Measurements from ENCODE around the gene ATRNL1.

GRCh38 chr10:115974351-115974750 lies 881.2 kb downstream of the ATRNL1 start:
- TF ChIP-seq EZH2 (IDR thresholded peaks at IDR 0.05; ENCODE audit: low read depth, unreplicated experiment) = no peak
- TF ChIP-seq NANOG (IDR thresholded peaks at IDR 0.05; ENCODE audit: borderline replicate concordance) = no peak
- no peak for TF ChIP-seq CTCF (conservative IDR thresholded peaks at IDR 0.05; ENCODE audit: low read depth in 2 of 2)
- no peak for TF ChIP-seq EZH2phosphoT487 (IDR thresholded peaks at IDR 0.05; ENCODE audit: unreplicated experiment)
- no peak for TF ChIP-seq CREB1 (CRISPR knock-in tag; IDR thresholded peaks at IDR 0.05; ENCODE audit: low read depth)
- TF ChIP-seq ZNF114 (CRISPR knock-in tag; IDR thresholded peaks at IDR 0.05) = no peak
- no peak for TF ChIP-seq REST (IDR thresholded peaks at IDR 0.05; ENCODE audit: unreplicated experiment)
- TF ChIP-seq POLR2AphosphoS5 (IDR thresholded peaks at IDR 0.05; ENCODE audit: low read depth) = no peak
- TF ChIP-seq ETS1 (IDR thresholded peaks at IDR 0.05) = no peak
- TF ChIP-seq JUNB (IDR thresholded peaks at IDR 0.05; ENCODE audit: unreplicated experiment) = no peak

All from GM23338 (cell line).